Endothelial cell of umbilical vein (primary cell): ENCODE data around the gene OR8A1.

ENCODE experiments used
- EZH2 ChIP-seq: IDR thresholded peaks from 2 replicates; pipeline ENCODE4 v1.6.1; 2012; ENCODE audit warnings: borderline replicate concordance, low read depth, mild to moderate bottlenecking, moderate library complexity, low read length, inconsistent platforms; ENCODE audit not compliant: severe bottlenecking
- POLR2AphosphoS5 ChIP-seq: IDR thresholded peaks from 2 replicates; pipeline ENCODE4 v1.6.1; 2012; ENCODE audit warnings: low read depth, mild to moderate bottlenecking, control low read depth, low read length, moderate library complexity; ENCODE audit not compliant: insufficient read depth
- TF ChIP-seq, protein P1 (sequence below), 2 donors: IDR thresholded peaks; 1 replicate in 1 of 2; 2 replicates in 1 of 2; pipeline ENCODE4 v1.5.1; 2011; ENCODE audit warnings: low read length in 2 of 2, mild to moderate bottlenecking in 2 of 2, moderate library complexity in 2 of 2, control low read depth in 1 of 2, inconsistent platforms in 1 of 2, low read depth in 1 of 2; ENCODE audit not compliant: insufficient read depth in 1 of 2; ENCODE audit errors: extremely low read depth in 1 of 2

DNA sequence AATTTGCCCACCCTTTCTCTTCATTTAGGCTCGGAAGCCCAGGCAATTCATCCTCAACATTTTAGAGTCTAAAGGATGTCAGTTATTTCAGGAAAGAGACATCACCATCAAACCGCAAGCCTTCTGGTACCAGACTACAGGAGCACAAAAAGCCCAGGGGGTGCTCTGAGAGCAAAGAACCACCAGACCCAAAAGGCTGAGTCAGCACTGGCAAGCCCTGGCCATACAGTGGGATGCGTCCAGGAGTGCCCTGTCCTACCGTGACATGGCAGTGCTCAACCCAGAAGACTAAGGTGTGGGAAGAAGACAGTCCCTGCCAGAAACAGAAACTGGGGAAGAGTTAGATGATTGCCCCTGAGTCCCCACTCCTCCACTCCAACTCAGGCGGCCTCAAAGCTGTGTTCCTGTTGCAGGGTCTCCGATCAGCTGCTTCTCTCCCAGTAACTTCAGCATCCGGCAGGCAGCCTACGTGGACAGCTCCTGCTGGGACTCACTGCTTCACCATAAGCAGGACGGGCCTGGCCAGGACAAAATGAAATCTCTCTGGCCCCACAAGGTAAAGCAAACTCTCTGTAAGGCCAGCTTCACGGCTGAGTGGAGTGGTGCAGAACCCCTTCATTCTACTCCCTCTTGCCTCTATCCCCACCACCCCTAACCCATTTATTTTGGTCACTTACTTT is 42.9 kb downstream of the OR8A1 start:
- TF ChIP-seq, protein P1, sequence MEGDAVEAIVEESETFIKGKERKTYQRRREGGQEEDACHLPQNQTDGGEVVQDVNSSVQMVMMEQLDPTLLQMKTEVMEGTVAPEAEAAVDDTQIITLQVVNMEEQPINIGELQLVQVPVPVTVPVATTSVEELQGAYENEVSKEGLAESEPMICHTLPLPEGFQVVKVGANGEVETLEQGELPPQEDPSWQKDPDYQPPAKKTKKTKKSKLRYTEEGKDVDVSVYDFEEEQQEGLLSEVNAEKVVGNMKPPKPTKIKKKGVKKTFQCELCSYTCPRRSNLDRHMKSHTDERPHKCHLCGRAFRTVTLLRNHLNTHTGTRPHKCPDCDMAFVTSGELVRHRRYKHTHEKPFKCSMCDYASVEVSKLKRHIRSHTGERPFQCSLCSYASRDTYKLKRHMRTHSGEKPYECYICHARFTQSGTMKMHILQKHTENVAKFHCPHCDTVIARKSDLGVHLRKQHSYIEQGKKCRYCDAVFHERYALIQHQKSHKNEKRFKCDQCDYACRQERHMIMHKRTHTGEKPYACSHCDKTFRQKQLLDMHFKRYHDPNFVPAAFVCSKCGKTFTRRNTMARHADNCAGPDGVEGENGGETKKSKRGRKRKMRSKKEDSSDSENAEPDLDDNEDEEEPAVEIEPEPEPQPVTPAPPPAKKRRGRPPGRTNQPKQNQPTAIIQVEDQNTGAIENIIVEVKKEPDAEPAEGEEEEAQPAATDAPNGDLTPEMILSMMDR (IDR thresholded peaks at IDR 0.05; ENCODE audit: extremely low read depth in 1 of 2, insufficient read depth in 1 of 2, low read depth in 1 of 2, low read length in 2 of 2): no peak
- TF ChIP-seq POLR2AphosphoS5 (no peak), EZH2 (no peak)
